ENCODE results near the gene MORN1. TPM values are rescaled to one million over a fixed set of nuclear protein-coding genes. Genes with fewer than 3 reads are reported as not detected.

MORN1 gene
- total RNA-seq, 1 donor from 2014 or later, result 5.5 TPM

GRCh38 chr1:2398871-2399270, 7.5 kb upstream of the MORN1 start:
- no peak for TF ChIP-seq CTCF (IDR thresholded peaks at IDR 0.05; ENCODE audit: insufficient read depth, low read length, severe bottlenecking)
- H3K27me3 ChIP-seq (ENCODE audit: control insufficient read depth, insufficient read depth, low read length), result no peaks in the 10 kb centered on the region
- no peak for DNase-seq (ENCODE audit: low read depth)
- H3K4me3 ChIP-seq (ENCODE audit: low read depth, low read length), result no peak overlapping the region
- H3K36me3 ChIP-seq (ENCODE audit: control insufficient read depth, insufficient read depth, low read length), result peaks cover 48% of the 10 kb centered on the region
- no peak for FAIRE-seq

- FAIRE-seq, result peak; percentile 93
- Histone ChIP-seq H3K36me3 (ENCODE audit: control insufficient read depth, insufficient read depth, low read length) (peaks cover 47% of the 10 kb centered on the region), H3K4me3 (ENCODE audit: low read depth, low read length) (no peak overlapping the region), H3K27me3 (ENCODE audit: control insufficient read depth, insufficient read depth, low read length) (no peaks in the 10 kb centered on the region)
- TF ChIP-seq CTCF (IDR thresholded peaks at IDR 0.05; ENCODE audit: insufficient read depth, low read length, severe bottlenecking), result no peak
- no peak for DNase-seq (ENCODE audit: low read depth)
These were observed 5.8 kb upstream of the MORN1 start for GRCh38 chr1:2397007-2397679.

GRCh38 chr1:2396476-2396875, 5.1 kb upstream of the MORN1 start:
- no peak for DNase-seq (ENCODE audit: low read depth)
- no peak for TF ChIP-seq CTCF (IDR thresholded peaks at IDR 0.05; ENCODE audit: insufficient read depth, low read length, severe bottlenecking)

GRCh38 chr1:2396059-2396458, 4.7 kb upstream of the MORN1 start:
- Histone ChIP-seq H3K4me3 (ENCODE audit: low read depth, low read length) (no peak overlapping the region), H3K27me3 (ENCODE audit: control insufficient read depth, insufficient read depth, low read length) (no peaks in the 10 kb centered on the region), H3K36me3 (ENCODE audit: control insufficient read depth, insufficient read depth, low read length) (peaks cover 41% of the 10 kb centered on the region)
- TF ChIP-seq CTCF (IDR thresholded peaks at IDR 0.05; ENCODE audit: insufficient read depth, low read length, severe bottlenecking), result no peak
- FAIRE-seq, result no peak
- DNase-seq (ENCODE audit: low read depth), result no peak

More at GRCh38 chr1:2396476-2396875, 5.1 kb upstream of the MORN1 start:
- Histone ChIP-seq H3K27me3 (ENCODE audit: control insufficient read depth, insufficient read depth, low read length) (no peaks in the 10 kb centered on the region), H3K4me3 (ENCODE audit: low read depth, low read length) (no peak overlapping the region), H3K36me3 (ENCODE audit: control insufficient read depth, insufficient read depth, low read length) (peaks cover 41% of the 10 kb centered on the region)
- no peak for FAIRE-seq

GRCh38 chr1:2395245-2395644, 3.9 kb upstream of the MORN1 start:
- no peak for TF ChIP-seq CTCF (IDR thresholded peaks at IDR 0.05; ENCODE audit: insufficient read depth, low read length, severe bottlenecking)
- Histone ChIP-seq H3K4me3 (ENCODE audit: low read depth, low read length) (no peak overlapping the region), H3K36me3 (ENCODE audit: control insufficient read depth, insufficient read depth, low read length) (peaks cover 35% of the 10 kb centered on the region), H3K27me3 (ENCODE audit: control insufficient read depth, insufficient read depth, low read length) (no peaks in the 10 kb centered on the region)
- DNase-seq (ENCODE audit: low read depth) (no peak), FAIRE-seq (no peak)

GRCh38 chr1:2394761-2395160, 3.4 kb upstream of the MORN1 start:
- H3K4me3 ChIP-seq (ENCODE audit: low read depth, low read length), result no peak overlapping the region
- DNase-seq (ENCODE audit: low read depth) (no peak), FAIRE-seq (no peak)
- no peak for TF ChIP-seq CTCF (IDR thresholded peaks at IDR 0.05; ENCODE audit: insufficient read depth, low read length, severe bottlenecking)
- peaks cover 31% of the 10 kb centered on the region for H3K36me3 ChIP-seq (ENCODE audit: control insufficient read depth, insufficient read depth, low read length)
- H3K27me3 ChIP-seq (ENCODE audit: control insufficient read depth, insufficient read depth, low read length), result no peaks in the 10 kb centered on the region

Measured in bronchial epithelial cell (primary cell).